Suprapubic skin (tissue), 4 donors: ENCODE data around the gene SIRT7. TPM values are rescaled to one million over a fixed set of nuclear protein-coding genes. Genes with fewer than 3 reads are reported as not detected.

Source experiments
- DNase-seq, 2 donors: peaks; one replicate each; pipeline ENCODE4 v3.0.0-alpha.2; 2019; ENCODE audit warnings: low spot score in 2 of 2
- H3K27ac ChIP-seq: fragments of 200-600 bp; sonication (generic); one replicate; pipeline ENCODE4 v1.5.1; 2019
- H3K27me3 ChIP-seq: fragments of 200-600 bp; sonication (generic); one replicate; pipeline ENCODE4 v1.5.1; 2019
- H3K36me3 ChIP-seq: fragments of 200-600 bp; sonication (generic); one replicate; pipeline ENCODE4 v1.5.1; 2019
- H3K4me1 ChIP-seq: fragments of 200-600 bp; sonication (generic); one replicate; pipeline ENCODE4 v1.5.1; 2019
- H3K4me3 ChIP-seq: fragments of 200-600 bp; sonication (generic); one replicate; pipeline ENCODE4 v1.5.1; 2019; ENCODE audit warnings: mild to moderate bottlenecking
- H3K9me3 ChIP-seq: fragments of 200-600 bp; sonication (generic); one replicate; pipeline ENCODE4 v1.5.1; 2019
- CTCF ChIP-seq, 2 donors: fragments of 200-600 bp in 1 of 2; fragments of 450-650 bp in 1 of 2; sonication (generic) in 1 of 2; IDR thresholded peaks; one replicate each; pipeline ENCODE4 v1.5.1; 2016 to 2019; ENCODE audit warnings: antibody characterized with exemption in 2 of 2, mild to moderate bottlenecking in 1 of 2, moderate library complexity in 1 of 2
- EP300 ChIP-seq: sonication (generic); formaldehyde crosslinking; IDR thresholded peaks from one replicate; pipeline ENCODE4 v1.6.1; 2017; ENCODE audit warnings: antibody characterized with exemption
- POLR2A ChIP-seq, 2 donors: fragments of 450-650 bp; IDR thresholded peaks; one replicate each; pipeline ENCODE4 v1.6.1; 2017; ENCODE audit warnings: antibody characterized with exemption in 2 of 2, mild to moderate bottlenecking in 2 of 2, moderate library complexity in 2 of 2
- POLR2AphosphoS5 ChIP-seq, 3 donors: sonication (generic); formaldehyde crosslinking; IDR thresholded peaks; one replicate each; pipeline ENCODE4 v1.6.1; 2017; ENCODE audit warnings: antibody characterized with exemption in 3 of 3
- WGBS: methylation state at CpG from one replicate; pipeline ENCODE4 v1.1.5; 2018; 5-methylcytosine and 5-hydroxymethylcytosine counted together
- total RNA-seq, 4 donors: library from RNA; depleted of rRNA; stranded (reverse); fragments of >200 nt; gene quantifications; one replicate each; pipeline ENCODE4 v1.1.0, GENCODE V29; 2016

Gene SIRT7
- total RNA-seq, 4 donors from 2014 or later, result 30.7 to 52.4 (median 38.9) TPM

GRCh38 chr17:81928544-81929252 lies 10.7 kb upstream of the SIRT7 start:
- Histone ChIP-seq H3K27me3 (no peaks in the 10 kb centered on the region), H3K4me1 (peaks cover 53% of the 10 kb centered on the region), H3K27ac (peak overlapping the region; percentile 92), H3K36me3 (no peaks in the 10 kb centered on the region), H3K9me3 (no peaks in the 10 kb centered on the region), H3K4me3 (peak overlapping the region; percentile 87)
- no peak for DNase-seq
- TF ChIP-seq POLR2AphosphoS5 (IDR thresholded peaks at IDR 0.05), result no peak
- TF ChIP-seq EP300, result no peak
- no peak for TF ChIP-seq POLR2A (IDR thresholded peaks at IDR 0.05)
- no peak for TF ChIP-seq CTCF (IDR thresholded peaks at IDR 0.05)
- WGBS, result 32% methylated on average over 25 of the region's 44 CpGs

GRCh38 chr17:81927653-81928543 lies 9.9 kb upstream of the SIRT7 start, which contains the start of gene MAFG:
MAFG (minus strand) TSS chr17:81927735; CDS start chr17:81923185, 4,550 bp downstream.
- H3K4me3 ChIP-seq, result peak within 1 kb of the TSS; percentile 87
- H3K36me3 ChIP-seq, result no peaks in the 10 kb centered on the region
- under 1% methylated on average over 43 of the region's 98 CpGs for WGBS
- DNase-seq, result peak; percentile 93 to 96
- H3K27me3 ChIP-seq, result no peaks in the 10 kb centered on the region
- no peak for TF ChIP-seq CTCF (IDR thresholded peaks at IDR 0.05)
- peak in 1 of 2 donors; percentile 58 for TF ChIP-seq POLR2A (IDR thresholded peaks at IDR 0.05)
- peak in 1 of 3 donors; percentile 30 for TF ChIP-seq POLR2AphosphoS5 (IDR thresholded peaks at IDR 0.05)
- H3K9me3 ChIP-seq, result no peaks in the 10 kb centered on the region
- H3K4me1 ChIP-seq, result peaks cover 61% of the 10 kb centered on the region
- H3K27ac ChIP-seq, result peak within 1 kb of the TSS; percentile 92

- DNase-seq, result no peak
- no CpG with 5 or more reads among the region's 78 CpGs for WGBS
- H3K27me3 ChIP-seq, result no peaks in the 10 kb centered on the region
- no peak for TF ChIP-seq EP300
- TF ChIP-seq CTCF (IDR thresholded peaks at IDR 0.05), result no peak
- TF ChIP-seq POLR2AphosphoS5 (IDR thresholded peaks at IDR 0.05), result no peak
- peak overlapping the region; percentile 87 for H3K4me3 ChIP-seq
- H3K36me3 ChIP-seq, result peaks cover 7% of the 10 kb centered on the region
- peak overlapping the region; percentile 92 for H3K27ac ChIP-seq
- peaks cover 68% of the 10 kb centered on the region for H3K4me1 ChIP-seq
- no peaks in the 10 kb centered on the region for H3K9me3 ChIP-seq
Observed at GRCh38 chr17:81927152-81927652, 9.2 kb upstream of the SIRT7 start.

- peak in 1 of 2 donors; percentile 89 for DNase-seq
- H3K4me3 ChIP-seq, result peak overlapping the region; percentile 87
- peaks cover 12% of the 10 kb centered on the region for H3K36me3 ChIP-seq
- TF ChIP-seq CTCF (IDR thresholded peaks at IDR 0.05) (no peak), POLR2AphosphoS5 (IDR thresholded peaks at IDR 0.05) (no peak), EP300 (no peak), POLR2A (IDR thresholded peaks at IDR 0.05) (no peak)
- H3K27ac ChIP-seq, result peak overlapping the region; percentile 92
- no peaks in the 10 kb centered on the region for H3K27me3 ChIP-seq
- WGBS, result 2% methylated on average over 6 of the region's 46 CpGs
- no peaks in the 10 kb centered on the region for H3K9me3 ChIP-seq
- H3K4me1 ChIP-seq, result peaks cover 69% of the 10 kb centered on the region
Observed at GRCh38 chr17:81926451-81927151, 8.6 kb upstream of the SIRT7 start.
